Measurements from ENCODE around the gene MYPN.
"Not testable (repeated sequence)": the region's sequence is repeated elsewhere in the genome, so short reads cannot be mapped to it uniquely, and the experiment has no call there.

MYPN gene

GRCh38 chr10:68109331-68109730 is at the start of gene MYPN:
MYPN (plus strand) TSS chr10:68109488; CDS start chr10:68121439, 11,951 bp downstream.
- no peak for DNase-seq (ENCODE audit: extremely low read depth, low read depth)
- no peak for TF ChIP-seq CTCF (IDR thresholded peaks at IDR 0.05; ENCODE audit: low read depth, low read length)

GRCh38 chr10:68067029-68067428 is 42.3 kb upstream of the MYPN start:
- DNase-seq (ENCODE audit: extremely low read depth, low read depth): no peak
- no peak for TF ChIP-seq CTCF (IDR thresholded peaks at IDR 0.05; ENCODE audit: low read depth, low read length)

GRCh38 chr10:68067508-68067907 is 41.8 kb upstream of the MYPN start:
- no peak for DNase-seq (ENCODE audit: extremely low read depth, low read depth)
- TF ChIP-seq CTCF (IDR thresholded peaks at IDR 0.05; ENCODE audit: low read depth, low read length): no peak

- DNase-seq (ENCODE audit: extremely low read depth, low read depth): no peak
- no peak for TF ChIP-seq CTCF (IDR thresholded peaks at IDR 0.05; ENCODE audit: low read depth, low read length)
Measured at GRCh38 chr10:68073631-68074030, 35.7 kb upstream of the MYPN start.

GRCh38 chr10:68074031-68074774 is 35.1 kb upstream of the MYPN start:
- DNase-seq (ENCODE audit: extremely low read depth, low read depth): no peak
- TF ChIP-seq CTCF (IDR thresholded peaks at IDR 0.05; ENCODE audit: low read depth, low read length): no peak

GRCh38 chr10:68074775-68075549 is 34.3 kb upstream of the MYPN start, which contains the start of gene HERC4:
HERC4 (minus strand) TSS chr10:68075283; CDS start chr10:68073108, 2,175 bp downstream.
- peak; percentile 89 for DNase-seq (ENCODE audit: extremely low read depth, low read depth)
- TF ChIP-seq CTCF (IDR thresholded peaks at IDR 0.05; ENCODE audit: low read depth, low read length): no peak

- TF ChIP-seq CTCF (IDR thresholded peaks at IDR 0.05; ENCODE audit: low read depth, low read length): no peak
- DNase-seq (ENCODE audit: extremely low read depth, low read depth): no peak
Measured at GRCh38 chr10:68075550-68076004, 33.7 kb upstream of the MYPN start.

- not testable (repeated sequence) for DNase-seq (ENCODE audit: extremely low read depth, low read depth)
Measured at GRCh38 chr10:68076081-68076480, 33.2 kb upstream of the MYPN start.

Measured in AG09319 (cell line).